ENCODE data around the gene VSIG10L.

Gene VSIG10L

DNA sequence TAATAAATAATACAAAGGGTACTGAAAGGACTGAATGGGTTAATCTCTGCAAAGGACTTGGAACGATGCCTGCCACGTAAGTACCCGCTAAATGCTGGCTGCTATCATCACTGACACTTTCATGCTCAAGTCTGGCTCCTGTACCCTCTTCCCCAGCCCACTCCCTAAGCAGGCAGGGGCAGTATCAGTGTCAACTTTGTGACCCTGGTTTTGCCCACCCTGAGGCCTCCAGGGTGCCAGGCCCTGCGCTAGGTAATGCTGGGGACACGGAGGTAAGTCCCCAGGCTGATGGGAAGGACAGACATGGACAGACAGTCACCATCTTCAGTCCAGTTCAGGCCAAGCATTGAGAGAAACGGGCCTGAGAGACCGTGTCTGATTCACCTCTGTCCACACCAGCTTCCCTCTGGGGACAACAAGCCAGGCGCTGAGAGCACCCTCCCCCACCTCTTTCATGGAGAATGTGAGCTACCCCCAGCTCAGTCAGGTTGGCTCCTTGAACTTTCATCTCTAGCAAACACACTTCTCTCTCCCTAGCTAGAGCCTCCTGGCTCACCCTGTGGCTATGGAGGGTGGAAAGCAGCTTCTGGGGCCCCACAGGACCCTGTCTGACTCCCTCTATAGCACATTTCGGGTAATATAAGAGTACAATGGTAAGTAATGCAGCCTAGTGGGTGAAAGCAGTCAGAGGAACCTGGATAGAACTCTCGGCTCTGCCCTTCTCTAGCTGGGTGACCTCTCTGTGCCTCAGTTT lies 23.4 kb upstream of the VSIG10L start:
- DNase-seq (ENCODE audit: low read depth) = no peak

GRCh38 chr19:51364200-51365106 lies 22.5 kb upstream of the VSIG10L start:
- no peak for DNase-seq (ENCODE audit: low read depth)

- DNase-seq (ENCODE audit: low read depth) = no peak
These were observed 19.3 kb upstream of the VSIG10L start for GRCh38 chr19:51361239-51361638.

GRCh38 chr19:51359294-51359693 lies 17.4 kb upstream of the VSIG10L start:
- DNase-seq (ENCODE audit: low read depth) = no peak

- DNase-seq (ENCODE audit: low read depth) = no peak
These were observed 16.0 kb upstream of the VSIG10L start for GRCh38 chr19:51357952-51358351.

GRCh38 chr19:51356159-51356801 lies 14.3 kb upstream of the VSIG10L start:
- no peak for DNase-seq (ENCODE audit: low read depth)

- DNase-seq (ENCODE audit: low read depth) = no peak
These were observed 12.8 kb upstream of the VSIG10L start for GRCh38 chr19:51354742-51355148.

- no peak for DNase-seq (ENCODE audit: low read depth)
These were observed 12.3 kb upstream of the VSIG10L start for GRCh38 chr19:51354103-51354741.

DNA sequence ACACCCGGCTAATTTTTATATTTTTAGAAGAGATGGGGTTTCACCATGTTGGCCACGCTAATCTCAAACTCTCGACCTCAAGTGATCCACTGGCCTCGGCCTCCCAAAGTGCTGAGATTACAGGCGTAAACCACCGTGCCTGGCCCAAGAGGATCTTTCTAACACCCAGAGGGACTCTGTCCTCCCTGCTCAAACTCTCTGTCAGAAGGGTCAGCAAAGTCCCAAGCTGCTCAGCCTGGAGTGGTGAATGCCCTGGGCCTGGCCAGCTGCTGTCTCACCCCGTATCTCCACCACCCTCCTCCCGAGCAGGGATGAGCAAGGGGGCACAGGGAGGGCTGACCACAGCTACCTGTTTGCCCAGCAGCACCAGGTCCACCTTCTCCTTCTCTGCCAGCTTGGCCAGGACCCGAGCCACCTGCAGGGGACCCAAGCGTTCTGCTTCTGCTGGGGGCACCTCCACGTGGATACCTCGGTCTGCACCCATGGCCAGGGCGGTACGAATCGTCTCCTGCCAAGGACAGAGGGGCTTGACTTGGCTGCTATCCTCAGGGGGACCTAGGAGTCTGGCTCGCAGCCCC lies 10.9 kb upstream of the VSIG10L start:
- DNase-seq (ENCODE audit: low read depth) = no peak

- DNase-seq (ENCODE audit: low read depth) = no peak
These were observed 9.5 kb upstream of the VSIG10L start for GRCh38 chr19:51351266-51351990.

- DNase-seq (ENCODE audit: low read depth) = no peak
These were observed 5.4 kb upstream of the VSIG10L start for GRCh38 chr19:51347209-51347928.

GRCh38 chr19:51346742-51347141 lies 4.8 kb upstream of the VSIG10L start:
- DNase-seq (ENCODE audit: low read depth) = no peak

DNA sequence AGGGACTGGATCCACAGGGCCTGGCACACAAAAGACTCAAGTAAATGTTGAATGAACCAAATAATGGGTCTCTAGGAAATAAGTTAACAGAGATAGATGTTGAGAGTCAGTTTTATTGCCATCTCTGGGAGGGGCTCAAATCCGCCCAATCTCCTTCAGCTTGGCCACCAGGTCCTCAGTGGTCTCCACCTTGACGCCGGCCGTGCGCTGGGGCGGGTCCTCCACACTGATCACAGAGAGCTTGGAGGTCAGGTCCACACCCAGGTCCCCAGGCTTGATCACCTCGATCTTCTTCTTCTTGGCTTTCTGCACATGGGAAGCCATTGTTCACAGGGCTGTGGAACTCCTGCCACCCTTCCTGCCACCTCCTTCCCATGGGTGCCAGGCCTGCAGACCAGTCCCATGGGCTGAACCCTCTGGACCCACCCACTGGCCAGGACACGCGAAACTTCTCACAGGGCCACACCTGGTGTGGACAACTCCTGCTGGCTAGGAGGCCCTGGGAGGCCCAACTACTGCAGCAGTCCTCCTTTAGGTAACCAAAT lies 3.2 kb upstream of the VSIG10L start:
- DNase-seq (ENCODE audit: low read depth) = no peak

- no peak for DNase-seq (ENCODE audit: low read depth)
These were observed 961 bp upstream of the VSIG10L start for GRCh38 chr19:51342631-51343569.

DNA sequence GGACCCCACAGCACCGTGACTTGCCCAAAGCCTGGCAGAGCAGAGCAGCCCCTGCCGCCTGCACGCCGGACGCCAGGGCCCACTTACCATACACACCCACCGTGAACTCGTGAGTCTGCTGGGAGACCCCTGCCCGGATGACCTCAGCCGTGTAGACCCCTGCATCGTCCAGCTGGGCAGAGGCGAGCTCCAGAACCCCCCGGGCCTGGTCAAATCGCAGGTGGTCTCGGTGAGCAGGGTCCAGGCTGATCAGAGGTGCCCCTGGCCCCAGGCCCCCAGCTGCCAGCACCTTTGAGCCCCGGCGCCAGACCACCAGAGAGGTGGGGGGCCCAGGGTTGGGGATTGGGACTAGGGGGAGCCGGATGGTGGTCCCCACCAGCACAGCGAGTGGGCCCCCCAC lies 873 bp downstream of the VSIG10L start:
- no peak for DNase-seq (ENCODE audit: low read depth)

DNA sequence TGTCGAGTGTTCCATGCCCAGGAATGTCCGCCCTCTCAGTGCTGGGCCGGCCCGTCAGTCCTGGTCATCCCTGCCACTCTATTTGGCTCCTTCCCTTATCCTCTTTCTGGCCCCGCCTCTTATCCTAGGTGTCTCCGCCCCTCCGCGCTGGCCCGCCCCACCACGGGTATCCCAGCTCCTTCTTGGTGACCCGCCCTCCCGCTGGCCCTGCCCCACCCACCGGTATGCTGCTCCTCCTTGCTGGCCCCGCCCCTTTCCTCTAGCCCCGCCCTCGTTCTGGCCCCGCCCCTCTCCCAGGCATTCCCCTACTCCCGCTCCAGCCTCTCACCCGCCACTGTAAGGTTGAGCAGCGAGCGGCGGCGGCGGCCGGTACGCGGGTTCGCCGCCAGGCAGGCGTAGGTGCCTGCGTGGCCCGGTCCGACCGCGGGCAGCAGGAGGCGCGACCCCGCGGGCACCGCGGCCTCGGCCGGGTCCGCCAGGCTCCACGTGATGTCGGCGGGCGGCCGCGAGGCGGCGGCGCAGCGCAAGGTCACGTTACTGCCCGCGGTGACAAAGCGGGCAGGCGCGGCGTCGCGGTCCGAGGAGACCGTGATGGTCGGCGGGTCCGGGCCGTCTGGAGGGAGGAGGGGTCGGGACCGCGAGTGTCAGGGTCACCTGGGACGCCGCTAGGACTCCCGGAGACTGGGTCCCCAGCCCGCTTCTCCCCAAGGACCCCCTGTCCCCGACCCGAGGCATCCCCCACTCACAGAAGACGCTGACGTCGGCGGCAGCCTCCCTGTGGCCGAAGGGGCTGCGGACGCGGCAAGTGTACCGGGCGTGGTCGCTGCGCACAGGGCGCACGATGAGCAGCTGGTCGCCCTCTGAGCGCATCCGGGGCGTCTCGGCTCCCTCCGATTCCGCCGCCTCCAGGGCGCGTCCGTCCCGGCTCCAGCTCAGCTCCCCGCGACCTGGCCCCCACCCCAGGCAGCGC lies 2.0 kb downstream of the VSIG10L start:
- peak; percentile 90 for DNase-seq (ENCODE audit: low read depth)

GRCh38 chr19:51339313-51339686 lies 2.6 kb downstream of the VSIG10L start:
- no peak for DNase-seq (ENCODE audit: low read depth)
